Measurements from ENCODE around the gene CDC37L1.

- no peak for TF ChIP-seq CTCF (IDR thresholded peaks at IDR 0.05)
- TF ChIP-seq POLR2A (IDR thresholded peaks at IDR 0.05) = no peak
Measured at GRCh38 chr9:4662989-4663792, 16.2 kb upstream of the CDC37L1 start.

Data from testis (tissue), 2 donors.